Nephron progenitor cell (in vitro differentiated cells): ENCODE results near the gene DCTPP1.

ENCODE experiments used
- DNase-seq: peaks from one replicate; pipeline ENCODE4 v3.0.0; 2021
- H3K27ac Mint-ChIP-seq: 2 replicates; pipeline ENCODE4 v1.8.0; 2021; ENCODE audit warnings: mild to moderate bottlenecking, moderate library complexity, mixed read lengths
- H3K27me3 Mint-ChIP-seq: 2 replicates; pipeline ENCODE4 v1.8.0; 2021; ENCODE audit warnings: mild to moderate bottlenecking, low read depth, mixed read lengths; ENCODE audit not compliant: poor library complexity
- H3K36me3 Mint-ChIP-seq: 2 replicates; pipeline ENCODE4 v1.8.0; 2021; ENCODE audit warnings: low read depth, mixed read lengths
- H3K4me1 Mint-ChIP-seq: 2 replicates; pipeline ENCODE4 v1.8.0; 2021; ENCODE audit warnings: mixed read lengths
- H3K4me3 Mint-ChIP-seq: 2 replicates; pipeline ENCODE4 v1.8.0; 2021; ENCODE audit warnings: mild to moderate bottlenecking, moderate library complexity, mixed read lengths
- H3K9me3 Mint-ChIP-seq: 2 replicates; pipeline ENCODE4 v1.8.0; 2021; ENCODE audit warnings: mild to moderate bottlenecking, moderate library complexity, mixed read lengths
- TF ChIP-seq, protein P1 (sequence below): fragments of 200-600 bp; sonication (generic); IDR thresholded peaks from 2 replicates; pipeline ENCODE4 v1.5.0; 2021; ENCODE audit warnings: antibody characterized with exemption

DCTPP1 gene

DNA sequence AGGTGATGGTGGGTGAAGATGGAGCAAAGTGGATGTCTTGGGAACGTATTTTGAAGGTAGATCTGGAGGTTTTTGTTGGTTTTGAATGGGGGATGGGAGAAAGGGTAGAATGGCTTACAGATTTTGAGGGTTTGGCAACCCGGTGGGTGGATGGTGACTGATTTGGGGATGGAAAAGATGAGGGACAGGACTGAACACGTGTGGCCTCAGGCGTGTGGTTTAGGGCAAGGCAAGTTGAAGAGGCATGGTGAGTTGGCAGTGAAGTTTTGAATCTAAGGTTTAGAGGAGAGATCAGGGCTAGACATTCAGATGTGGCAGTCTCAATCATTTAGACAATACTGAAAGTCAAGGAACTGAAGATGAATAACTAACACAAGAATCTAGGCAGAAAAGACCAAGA is 5.0 kb upstream of the DCTPP1 start:
- Mint-ChIP-seq H3K27ac (no peak overlapping the region), H3K27me3 (peaks cover 37% of the 10 kb centered on the region), H3K9me3 (no peaks in the 10 kb centered on the region), H3K4me1 (peaks cover 4% of the 10 kb centered on the region), H3K36me3 (no peaks in the 10 kb centered on the region), H3K4me3 (no peak overlapping the region)
- DNase-seq, result no peak
- TF ChIP-seq, protein P1, sequence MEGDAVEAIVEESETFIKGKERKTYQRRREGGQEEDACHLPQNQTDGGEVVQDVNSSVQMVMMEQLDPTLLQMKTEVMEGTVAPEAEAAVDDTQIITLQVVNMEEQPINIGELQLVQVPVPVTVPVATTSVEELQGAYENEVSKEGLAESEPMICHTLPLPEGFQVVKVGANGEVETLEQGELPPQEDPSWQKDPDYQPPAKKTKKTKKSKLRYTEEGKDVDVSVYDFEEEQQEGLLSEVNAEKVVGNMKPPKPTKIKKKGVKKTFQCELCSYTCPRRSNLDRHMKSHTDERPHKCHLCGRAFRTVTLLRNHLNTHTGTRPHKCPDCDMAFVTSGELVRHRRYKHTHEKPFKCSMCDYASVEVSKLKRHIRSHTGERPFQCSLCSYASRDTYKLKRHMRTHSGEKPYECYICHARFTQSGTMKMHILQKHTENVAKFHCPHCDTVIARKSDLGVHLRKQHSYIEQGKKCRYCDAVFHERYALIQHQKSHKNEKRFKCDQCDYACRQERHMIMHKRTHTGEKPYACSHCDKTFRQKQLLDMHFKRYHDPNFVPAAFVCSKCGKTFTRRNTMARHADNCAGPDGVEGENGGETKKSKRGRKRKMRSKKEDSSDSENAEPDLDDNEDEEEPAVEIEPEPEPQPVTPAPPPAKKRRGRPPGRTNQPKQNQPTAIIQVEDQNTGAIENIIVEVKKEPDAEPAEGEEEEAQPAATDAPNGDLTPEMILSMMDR, result no peak

- Mint-ChIP-seq H3K36me3 (peaks cover 29% of the 10 kb centered on the region), H3K4me1 (peaks cover 19% of the 10 kb centered on the region), H3K27me3 (peaks cover 18% of the 10 kb centered on the region), H3K27ac (no peak overlapping the region), H3K9me3 (peaks cover 4% of the 10 kb centered on the region), H3K4me3 (no peak overlapping the region)
- peak; percentile 32 for DNase-seq
- TF ChIP-seq, protein P1, result no peak
Observed at GRCh38 chr16:30430428-30430970, 669 bp upstream of the DCTPP1 start.

DNA sequence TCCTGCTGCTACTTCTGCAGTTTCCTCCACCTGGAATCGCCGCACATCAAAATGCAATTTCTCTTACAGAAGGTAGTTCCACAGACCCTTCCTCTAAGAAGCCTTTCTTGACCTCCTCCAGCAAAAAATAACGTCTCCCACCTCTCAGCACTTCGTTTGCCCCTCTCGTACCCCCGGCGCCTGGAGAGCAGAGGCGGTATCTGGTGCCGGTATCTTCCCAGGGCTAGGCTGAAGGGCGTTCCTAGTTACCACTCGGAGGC is 482 bp downstream of the DCTPP1 start:
- Mint-ChIP-seq H3K4me1 (peaks cover 19% of the 10 kb centered on the region), H3K4me3 (no peak overlapping the region), H3K9me3 (peaks cover 4% of the 10 kb centered on the region), H3K36me3 (peaks cover 35% of the 10 kb centered on the region), H3K27me3 (peaks cover 15% of the 10 kb centered on the region), H3K27ac (no peak overlapping the region)
- DNase-seq, result no peak
- TF ChIP-seq, protein P1, result no peak

- peaks cover 14% of the 10 kb centered on the region for H3K4me1 Mint-ChIP-seq
- no peak overlapping the region for H3K27ac Mint-ChIP-seq
- DNase-seq, result no peak
- H3K4me3 Mint-ChIP-seq, result peak overlapping the region; percentile 53
- TF ChIP-seq, protein P1, result no peak
- peaks cover 47% of the 10 kb centered on the region for H3K36me3 Mint-ChIP-seq
- peaks cover 4% of the 10 kb centered on the region for H3K9me3 Mint-ChIP-seq
- peaks cover 9% of the 10 kb centered on the region for H3K27me3 Mint-ChIP-seq
Observed at GRCh38 chr16:30428055-30428454, 1.8 kb downstream of the DCTPP1 start.

DNA sequence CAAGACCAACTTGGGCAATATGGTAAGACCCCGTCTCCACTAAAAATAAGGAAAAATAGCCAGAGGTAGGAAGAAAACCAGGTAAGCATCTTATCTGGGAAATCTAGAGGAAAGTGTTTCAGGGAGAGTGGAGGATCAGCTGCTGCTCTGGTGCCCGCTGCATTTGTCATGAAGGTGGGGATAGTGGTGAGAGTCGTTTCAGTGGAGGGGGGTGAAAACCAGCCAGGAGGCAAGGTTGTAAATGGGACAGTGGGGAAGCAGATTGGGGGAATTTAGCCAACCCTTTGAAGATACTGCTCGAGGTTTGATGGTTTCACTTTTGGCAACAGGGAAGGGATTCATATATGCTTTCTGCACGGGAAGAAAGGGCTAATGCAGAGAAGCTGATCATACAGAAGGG is 8.8 kb downstream of the DCTPP1 start:
- H3K4me1 Mint-ChIP-seq, result peaks cover 10% of the 10 kb centered on the region
- no peak overlapping the region for H3K4me3 Mint-ChIP-seq
- no peaks in the 10 kb centered on the region for H3K9me3 Mint-ChIP-seq
- DNase-seq, result no peak
- peaks cover 52% of the 10 kb centered on the region for H3K36me3 Mint-ChIP-seq
- TF ChIP-seq, protein P1, result no peak
- H3K27ac Mint-ChIP-seq, result no peak overlapping the region
- H3K27me3 Mint-ChIP-seq, result no peaks in the 10 kb centered on the region

DNA sequence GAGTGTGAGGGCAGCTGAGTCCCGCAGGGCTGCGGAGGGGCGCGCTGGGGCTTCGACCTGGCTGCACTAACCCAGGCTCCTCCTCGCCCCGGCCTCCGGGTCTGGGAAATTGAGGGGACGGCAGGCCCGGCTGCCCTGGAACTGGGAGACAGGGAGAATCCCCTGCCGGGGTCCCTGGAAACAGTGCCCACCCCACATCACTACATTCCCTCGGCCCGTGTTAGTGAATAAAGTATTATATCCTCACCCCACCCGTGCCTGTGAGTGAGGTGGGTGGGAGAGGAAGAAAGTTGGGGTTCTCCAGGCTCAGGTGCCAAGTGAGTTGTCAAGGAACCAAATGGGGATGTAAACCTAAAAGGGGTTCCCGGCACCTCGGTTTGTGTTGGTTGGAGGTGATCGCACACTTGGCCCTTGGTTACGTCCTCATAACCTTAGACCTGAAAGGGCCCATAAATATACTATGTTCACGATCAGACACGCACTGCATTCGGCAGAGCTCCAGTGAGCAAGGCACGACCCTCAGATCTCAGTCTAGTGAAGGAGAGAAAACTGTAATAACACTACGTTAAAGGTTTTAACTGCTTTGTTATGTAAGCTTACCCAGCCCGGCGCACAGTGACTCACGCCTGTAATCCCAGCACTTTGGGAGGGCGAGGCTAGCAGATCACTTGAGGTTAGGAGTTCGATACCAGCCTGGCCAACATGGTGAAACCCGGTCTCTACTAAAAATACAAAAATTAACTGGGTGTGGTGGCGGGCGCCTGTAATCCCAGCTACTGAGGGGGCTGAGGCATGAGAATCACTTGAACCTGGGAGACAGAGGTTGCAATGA is 11.3 kb downstream of the DCTPP1 start:
- no peak for DNase-seq
- peaks cover 6% of the 10 kb centered on the region for H3K4me1 Mint-ChIP-seq
- H3K9me3 Mint-ChIP-seq, result no peaks in the 10 kb centered on the region
- peaks cover 6% of the 10 kb centered on the region for H3K27me3 Mint-ChIP-seq
- TF ChIP-seq, protein P1, result no peak
- no peak overlapping the region for H3K27ac Mint-ChIP-seq
- H3K4me3 Mint-ChIP-seq, result peak overlapping the region; percentile 63
- peaks cover 49% of the 10 kb centered on the region for H3K36me3 Mint-ChIP-seq
